Thoracic aorta (tissue), 2 donors: ENCODE data around the gene SLC28A1. TPM values are rescaled to one million over a fixed set of nuclear protein-coding genes. Genes with fewer than 3 reads are reported as not detected.
"Not testable (repeated sequence)": the region's sequence is repeated elsewhere in the genome, so short reads cannot be mapped to it uniquely, and the experiment has no call there.

Experiments
- ATAC-seq: fragments of 150-250 bp; one replicate; pipeline ENCODE4 v1.8.0; 2017; ENCODE audit warnings: low read depth; ENCODE audit not compliant: insufficient number of reproducible peaks, low FRiP score
- DNase-seq: peaks from one replicate; pipeline ENCODE4 v3.0.0-alpha.2; 2020; ENCODE audit warnings: low spot score
- H3K27ac ChIP-seq, 2 donors: fragments of 200-600 bp; sonication (generic); 1 replicate in 1 of 2; 2 replicates in 1 of 2; pipeline ENCODE4 v1.5.1; 2016; ENCODE audit warnings: mild to moderate bottlenecking in 2 of 2, moderate library complexity in 2 of 2
- H3K27me3 ChIP-seq: fragments of 200-600 bp; sonication (generic); replicated peaks from 2 replicates; pipeline ENCODE4 v1.6.0; 2016; ENCODE audit warnings: mild to moderate bottlenecking; ENCODE audit not compliant: insufficient read depth
- H3K36me3 ChIP-seq: fragments of 200-600 bp; sonication (generic); one replicate; pipeline ENCODE4 v1.5.1; 2016
- H3K4me1 ChIP-seq, 2 donors: fragments of 200-600 bp; sonication (generic); 1 replicate in 1 of 2; 2 replicates in 1 of 2; pipeline versions ENCODE4 v1.5.1 to v1.6.0; 2016; ENCODE audit warnings: low read depth in 2 of 2, mild to moderate bottlenecking in 1 of 2; ENCODE audit not compliant: control insufficient read depth in 1 of 2
- H3K4me3 ChIP-seq: fragments of 200-600 bp; sonication (generic); 2 replicates; pipeline ENCODE4 v1.5.1; 2016; ENCODE audit warnings: mild to moderate bottlenecking
- H3K9me3 ChIP-seq: fragments of 200-600 bp; sonication (generic); 2 replicates; pipeline ENCODE4 v1.5.1; 2016
- total RNA-seq, 2 donors: library from RNA; depleted of rRNA; stranded (reverse); fragments of >200 nt; gene quantifications; one replicate each; pipeline versions ENCODE4 v1.1.0 to v1.2.3, GENCODE V29; 2016
- TF ChIP-seq, protein P1 (sequence below): fragments of 200-600 bp; sonication (generic); IDR thresholded peaks from one replicate; pipeline ENCODE4 v1.5.1; 2019; ENCODE audit warnings: antibody characterized with exemption

SLC28A1 gene
- total RNA-seq, 2 donors from 2014 or later, result 0.41 to 1.6 TPM

- DNase-seq (no peak), ATAC-seq (no peak)
- no peaks in the 10 kb centered on the region for H3K27me3 ChIP-seq
- peak overlapping the region; percentile 61 to 85 for H3K27ac ChIP-seq
- peaks cover 6 to 40% of the 10 kb centered on the region in 2 donors for H3K4me1 ChIP-seq
- no peak overlapping the region for H3K4me3 ChIP-seq
- H3K9me3 ChIP-seq, result no peaks in the 10 kb centered on the region
- TF ChIP-seq, protein P1, sequence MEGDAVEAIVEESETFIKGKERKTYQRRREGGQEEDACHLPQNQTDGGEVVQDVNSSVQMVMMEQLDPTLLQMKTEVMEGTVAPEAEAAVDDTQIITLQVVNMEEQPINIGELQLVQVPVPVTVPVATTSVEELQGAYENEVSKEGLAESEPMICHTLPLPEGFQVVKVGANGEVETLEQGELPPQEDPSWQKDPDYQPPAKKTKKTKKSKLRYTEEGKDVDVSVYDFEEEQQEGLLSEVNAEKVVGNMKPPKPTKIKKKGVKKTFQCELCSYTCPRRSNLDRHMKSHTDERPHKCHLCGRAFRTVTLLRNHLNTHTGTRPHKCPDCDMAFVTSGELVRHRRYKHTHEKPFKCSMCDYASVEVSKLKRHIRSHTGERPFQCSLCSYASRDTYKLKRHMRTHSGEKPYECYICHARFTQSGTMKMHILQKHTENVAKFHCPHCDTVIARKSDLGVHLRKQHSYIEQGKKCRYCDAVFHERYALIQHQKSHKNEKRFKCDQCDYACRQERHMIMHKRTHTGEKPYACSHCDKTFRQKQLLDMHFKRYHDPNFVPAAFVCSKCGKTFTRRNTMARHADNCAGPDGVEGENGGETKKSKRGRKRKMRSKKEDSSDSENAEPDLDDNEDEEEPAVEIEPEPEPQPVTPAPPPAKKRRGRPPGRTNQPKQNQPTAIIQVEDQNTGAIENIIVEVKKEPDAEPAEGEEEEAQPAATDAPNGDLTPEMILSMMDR, result no peak
- peaks cover 23% of the 10 kb centered on the region for H3K36me3 ChIP-seq
Measured at GRCh38 chr15:84872009-84872910, 12.2 kb upstream of the SLC28A1 start.

DNA sequence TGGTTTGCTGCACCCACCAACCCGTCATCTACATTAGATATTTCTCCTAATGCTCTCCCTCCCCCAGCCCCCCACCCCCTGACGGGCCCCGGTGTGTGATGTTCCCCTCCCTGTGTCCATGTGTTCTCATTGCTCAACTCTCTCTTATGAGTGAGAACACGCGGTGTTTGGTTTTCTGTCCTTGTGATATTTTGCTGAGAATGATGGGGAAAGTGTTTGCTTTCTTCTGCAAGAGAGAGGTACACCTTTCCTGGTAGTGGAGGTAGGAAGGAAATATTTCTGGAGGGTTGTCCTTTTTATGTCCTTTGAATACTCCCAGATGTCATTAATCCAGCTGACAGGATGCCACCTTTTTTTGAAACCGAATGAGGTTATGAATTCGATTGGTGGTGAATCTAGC lies 10.5 kb upstream of the SLC28A1 start:
- DNase-seq (no peak), ATAC-seq (no peak)
- Histone ChIP-seq H3K27me3 (no peaks in the 10 kb centered on the region), H3K27ac (peak overlapping the region; percentile 61 to 85), H3K9me3 (no peaks in the 10 kb centered on the region), H3K4me1 (peaks cover 6 to 44% of the 10 kb centered on the region in 2 donors), H3K36me3 (peaks cover 7% of the 10 kb centered on the region), H3K4me3 (no peak overlapping the region)
- TF ChIP-seq, protein P1, result no peak

- Histone ChIP-seq H3K4me3 (no peak overlapping the region), H3K27me3 (no peaks in the 10 kb centered on the region), H3K36me3 (no peaks in the 10 kb centered on the region), H3K4me1 (peaks cover 6 to 55% of the 10 kb centered on the region in 2 donors), H3K27ac (peak overlapping the region; percentile 61 to 85), H3K9me3 (no peaks in the 10 kb centered on the region)
- DNase-seq (no peak), ATAC-seq (no peak)
- TF ChIP-seq, protein P1, result no peak
Measured at GRCh38 chr15:84874981-84875699, 9.3 kb upstream of the SLC28A1 start.

- Histone ChIP-seq H3K27me3 (no peaks in the 10 kb centered on the region), H3K4me3 (no peak overlapping the region), H3K9me3 (no peaks in the 10 kb centered on the region), H3K4me1 (peaks cover 6 to 57% of the 10 kb centered on the region in 2 donors), H3K36me3 (no peaks in the 10 kb centered on the region), H3K27ac (no peak overlapping the region)
- ATAC-seq, result no peak
- DNase-seq, result no peak
- TF ChIP-seq, protein P1, result no peak
Measured at GRCh38 chr15:84876269-84876668, 8.2 kb upstream of the SLC28A1 start.

GRCh38 chr15:84877701-84878100 lies 6.8 kb upstream of the SLC28A1 start:
- not testable (repeated sequence) for H3K4me3 ChIP-seq, ATAC-seq, H3K27me3 ChIP-seq, H3K36me3 ChIP-seq, H3K27ac ChIP-seq, H3K9me3 ChIP-seq, DNase-seq
- H3K4me1 ChIP-seq, result peaks cover 6 to 53% of the 10 kb centered on the region in 2 donors
